Measurements from ENCODE around the gene TRDN.

TRDN gene

DNA sequence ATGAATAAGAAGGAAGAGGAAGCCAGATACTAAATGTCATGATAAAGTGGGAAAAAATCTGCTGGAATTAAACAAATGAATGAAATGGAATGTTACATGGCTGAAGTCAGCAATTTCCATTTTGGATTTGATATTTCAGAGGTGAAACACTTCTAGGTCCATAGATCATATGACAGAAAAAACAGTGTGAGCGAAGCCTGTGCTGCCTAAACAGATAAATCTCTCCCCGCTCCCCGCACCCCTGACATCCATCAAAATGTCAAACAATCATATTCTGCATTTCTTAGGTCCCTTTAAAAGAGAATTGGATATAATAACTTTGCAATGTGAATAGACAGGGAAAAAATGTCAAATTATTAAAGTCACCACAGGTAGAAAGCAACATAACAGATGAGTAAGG is 26.0 kb upstream of the TRDN start:
- TF ChIP-seq, protein P1, sequence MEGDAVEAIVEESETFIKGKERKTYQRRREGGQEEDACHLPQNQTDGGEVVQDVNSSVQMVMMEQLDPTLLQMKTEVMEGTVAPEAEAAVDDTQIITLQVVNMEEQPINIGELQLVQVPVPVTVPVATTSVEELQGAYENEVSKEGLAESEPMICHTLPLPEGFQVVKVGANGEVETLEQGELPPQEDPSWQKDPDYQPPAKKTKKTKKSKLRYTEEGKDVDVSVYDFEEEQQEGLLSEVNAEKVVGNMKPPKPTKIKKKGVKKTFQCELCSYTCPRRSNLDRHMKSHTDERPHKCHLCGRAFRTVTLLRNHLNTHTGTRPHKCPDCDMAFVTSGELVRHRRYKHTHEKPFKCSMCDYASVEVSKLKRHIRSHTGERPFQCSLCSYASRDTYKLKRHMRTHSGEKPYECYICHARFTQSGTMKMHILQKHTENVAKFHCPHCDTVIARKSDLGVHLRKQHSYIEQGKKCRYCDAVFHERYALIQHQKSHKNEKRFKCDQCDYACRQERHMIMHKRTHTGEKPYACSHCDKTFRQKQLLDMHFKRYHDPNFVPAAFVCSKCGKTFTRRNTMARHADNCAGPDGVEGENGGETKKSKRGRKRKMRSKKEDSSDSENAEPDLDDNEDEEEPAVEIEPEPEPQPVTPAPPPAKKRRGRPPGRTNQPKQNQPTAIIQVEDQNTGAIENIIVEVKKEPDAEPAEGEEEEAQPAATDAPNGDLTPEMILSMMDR (IDR thresholded peaks at IDR 0.05; ENCODE audit: control insufficient read depth, extremely low read depth, insufficient read depth): no peak
- DNase-seq (ENCODE audit: low read depth): no peak

DNA sequence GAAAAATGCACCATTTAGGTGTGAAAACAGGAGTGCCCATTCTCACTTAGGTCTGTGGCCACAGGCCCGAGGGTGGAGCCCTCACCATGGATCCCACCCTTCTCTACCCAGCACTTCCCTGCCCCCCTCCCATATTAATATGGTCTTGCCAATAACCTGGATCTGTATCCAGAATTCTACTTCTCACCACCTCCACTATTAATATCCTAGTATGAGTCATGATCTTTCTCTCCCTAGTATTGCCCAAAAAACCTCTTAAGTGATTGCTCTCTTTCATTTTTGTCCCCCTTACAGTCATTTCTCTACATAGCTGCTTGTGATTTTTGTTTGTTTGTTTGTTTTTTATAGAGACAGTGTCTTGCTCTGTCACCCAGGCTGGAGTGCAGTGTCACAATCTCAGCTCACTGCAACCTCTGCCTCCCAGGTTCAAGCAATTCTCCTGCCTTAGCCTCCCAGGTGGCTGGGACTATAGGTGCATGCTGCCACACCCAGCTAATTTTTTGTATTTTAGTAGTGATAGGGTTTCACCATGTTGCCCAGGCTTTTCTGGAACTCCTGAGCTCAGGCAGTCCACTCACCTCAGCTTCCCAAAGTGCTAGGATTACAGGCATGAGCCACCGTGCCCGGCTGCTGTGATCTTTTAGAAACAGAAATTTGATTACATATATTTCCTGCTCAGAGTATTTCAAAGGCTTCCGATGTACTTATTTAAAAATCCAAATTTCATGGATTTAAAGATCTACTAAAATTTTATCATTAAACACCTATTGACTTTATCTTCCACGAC is 24.5 kb upstream of the TRDN start:
- no peak overlapping the region for H3K4me3 ChIP-seq (ENCODE audit: low read depth, low read length)
- TF ChIP-seq, protein P1 (IDR thresholded peaks at IDR 0.05; ENCODE audit: control insufficient read depth, extremely low read depth, insufficient read depth): no peak
- DNase-seq (ENCODE audit: low read depth): no peak

More for the DNA sequence above, 26.0 kb upstream of the TRDN start:
- H3K4me3 ChIP-seq (ENCODE audit: low read depth, low read length): no peak overlapping the region

DNA sequence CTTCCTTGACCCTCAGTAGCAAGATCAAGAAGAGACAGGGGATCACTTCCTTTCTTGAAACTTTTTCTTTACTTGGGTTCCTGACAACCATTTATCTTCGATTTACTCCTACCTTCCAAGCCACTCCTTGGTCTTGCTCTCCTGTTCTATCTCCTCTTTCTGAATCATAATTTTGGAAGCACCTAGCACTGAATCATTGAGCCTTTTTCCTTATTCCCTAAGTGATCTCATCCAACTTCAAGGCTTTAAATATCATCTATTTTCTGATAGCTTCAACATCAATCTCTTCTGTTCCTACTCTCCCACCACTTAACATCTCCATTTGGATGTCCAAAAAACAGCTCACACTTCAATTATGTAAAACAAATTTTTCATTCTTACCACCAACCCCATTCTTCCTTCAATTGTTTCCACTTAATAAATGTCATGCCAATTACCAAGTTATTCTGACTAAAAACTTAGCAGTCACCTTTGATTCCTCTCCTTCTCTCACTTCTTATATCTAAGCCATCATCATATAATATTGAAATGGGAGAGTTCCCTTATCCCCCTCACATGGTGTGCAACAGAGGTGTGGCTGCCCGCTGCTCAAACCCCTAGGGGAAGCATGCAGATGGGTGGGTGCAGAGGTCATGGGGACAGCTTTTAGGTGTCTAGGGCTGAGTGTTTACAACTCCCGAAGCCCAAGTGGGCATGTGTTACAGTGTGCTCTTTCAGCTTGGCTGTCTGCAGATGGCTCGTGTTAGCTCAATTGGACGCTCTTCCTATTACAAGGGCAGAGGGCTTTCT is 23.4 kb upstream of the TRDN start:
- DNase-seq (ENCODE audit: low read depth): no peak
- H3K4me3 ChIP-seq (ENCODE audit: low read depth, low read length): no peak overlapping the region
- TF ChIP-seq, protein P1 (IDR thresholded peaks at IDR 0.05; ENCODE audit: control insufficient read depth, extremely low read depth, insufficient read depth): no peak

DNA sequence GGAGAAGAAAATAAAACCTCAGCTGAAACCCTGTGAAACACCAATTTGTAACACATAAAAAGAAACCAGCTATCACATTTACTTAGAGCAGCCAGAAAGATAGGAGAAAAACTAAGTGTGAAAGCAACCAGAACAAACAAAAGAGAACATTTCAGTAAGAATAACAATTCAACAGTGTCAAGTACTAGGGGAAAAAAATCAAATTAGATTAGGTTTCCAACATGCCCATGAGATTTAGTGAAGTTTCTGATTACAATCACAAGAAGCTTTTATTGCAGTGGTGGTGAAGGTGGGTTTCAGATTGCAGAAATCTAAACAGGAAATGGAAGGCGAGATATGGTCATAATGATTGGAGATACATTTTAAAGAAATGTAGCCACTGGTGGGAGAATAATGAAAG is 22.1 kb upstream of the TRDN start:
- H3K4me3 ChIP-seq (ENCODE audit: low read depth, low read length): no peak overlapping the region
- DNase-seq (ENCODE audit: low read depth): no peak
- TF ChIP-seq, protein P1 (IDR thresholded peaks at IDR 0.05; ENCODE audit: control insufficient read depth, extremely low read depth, insufficient read depth): no peak

DNA sequence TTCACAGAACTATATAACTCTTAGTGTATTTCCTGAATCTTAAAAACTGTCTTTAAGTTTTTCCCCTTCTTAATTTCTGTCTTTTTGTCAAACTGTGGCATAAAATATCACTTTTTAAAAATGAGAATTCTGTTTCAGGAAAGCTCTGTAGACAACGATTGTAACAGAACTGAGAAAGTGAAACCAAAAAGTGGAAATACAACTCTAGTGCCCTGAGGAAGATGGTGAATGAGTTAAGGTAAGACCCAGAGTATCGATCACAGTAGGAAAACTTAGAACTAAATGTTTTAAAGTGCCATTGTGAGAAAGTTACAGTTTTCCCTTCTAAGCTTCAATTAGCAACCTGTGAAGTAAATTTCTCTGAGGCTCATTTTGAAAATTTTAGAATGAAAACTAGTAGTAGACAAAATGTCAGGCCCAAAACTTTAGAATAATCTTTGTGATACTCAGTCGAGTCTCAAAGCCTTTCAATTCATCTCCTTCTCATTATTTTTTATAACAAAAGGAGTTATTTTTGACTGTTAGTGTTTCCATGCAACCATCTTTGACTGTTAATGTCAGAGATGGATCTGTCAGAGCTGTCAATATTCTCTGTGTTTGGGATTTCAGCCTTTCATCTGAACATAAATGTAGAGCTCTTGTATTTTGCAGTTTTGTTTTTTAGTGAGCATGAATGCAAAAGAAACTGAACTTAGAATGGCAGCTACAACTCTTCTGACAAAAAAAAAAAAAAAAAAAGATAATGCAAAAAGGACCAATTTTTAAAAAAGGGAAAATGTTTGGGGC is 19.0 kb upstream of the TRDN start:
- H3K4me3 ChIP-seq (ENCODE audit: low read depth, low read length): peak overlapping the region; percentile 24; the same call in 1 of the 2 replicates
- DNase-seq (ENCODE audit: low read depth): no peak

DNA sequence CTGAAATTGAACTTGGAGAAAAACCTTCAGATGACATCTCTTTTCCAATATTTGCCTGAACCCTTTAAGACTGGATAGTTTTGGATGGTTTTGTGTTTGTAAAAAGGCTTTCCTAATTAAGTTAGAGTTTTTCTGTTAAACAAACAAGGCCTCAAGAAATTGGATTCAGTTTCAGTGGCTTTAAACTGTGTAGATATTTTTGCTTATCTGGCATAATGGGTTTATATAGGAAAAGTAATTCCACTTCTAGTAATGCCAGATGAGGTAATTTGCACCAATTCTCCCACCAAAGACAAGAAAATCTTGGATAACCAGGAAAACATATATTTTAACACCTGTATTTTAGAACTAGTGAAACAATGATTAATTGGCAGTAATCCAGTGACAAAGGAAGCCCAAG is 12.0 kb upstream of the TRDN start:
- DNase-seq (ENCODE audit: low read depth): no peak
- TF ChIP-seq, protein P1 (IDR thresholded peaks at IDR 0.05; ENCODE audit: control insufficient read depth, extremely low read depth, insufficient read depth): no peak

More for the DNA sequence above, 19.0 kb upstream of the TRDN start:
- TF ChIP-seq, protein P1 (IDR thresholded peaks at IDR 0.05; ENCODE audit: control insufficient read depth, extremely low read depth, insufficient read depth): no peak

More for the DNA sequence above, 12.0 kb upstream of the TRDN start:
- H3K4me3 ChIP-seq (ENCODE audit: low read depth, low read length): no peak overlapping the region
